Psoas muscle (tissue), 8 donors: ENCODE data around the gene DNAH3. TPM values are rescaled to one million over a fixed set of nuclear protein-coding genes. Genes with fewer than 3 reads are reported as not detected.

Source experiments
- ATAC-seq, 4 donors: fragments of 200-7000 bp; cut with Tn5 transposase; one replicate each; pipeline ENCODE4 v1.9.1; 2020; ENCODE audit warnings: moderate library complexity in 3 of 4, mild to moderate bottlenecking in 2 of 4
- DNase-seq, 2 donors: peaks; one replicate each; pipeline ENCODE4 v3.0.0-alpha.2; 2020
- H3K27ac ChIP-seq: fragments of 200-600 bp; one replicate; pipeline ENCODE4 v1.8.0; 2022
- H3K27me3 ChIP-seq, 3 donors: fragments of 200-600 bp in 1 of 3; one replicate each; pipeline versions ENCODE4 v1.6.1 to v1.8.0; 2013 to 2022; ENCODE audit warnings: low read length in 2 of 3, mild to moderate bottlenecking in 2 of 3, moderate library complexity in 1 of 3; ENCODE audit not compliant: insufficient read depth in 3 of 3
- H3K36me3 ChIP-seq, 2 donors: fragments of 200-600 bp in 1 of 2; one replicate each; pipeline versions ENCODE4 v1.6.1 to v1.8.0; 2013 to 2022; ENCODE audit warnings: low read depth in 1 of 2, mild to moderate bottlenecking in 1 of 2, moderate library complexity in 1 of 2; ENCODE audit not compliant: insufficient read depth in 1 of 2
- H3K4me1 ChIP-seq: fragments of 200-600 bp; one replicate; pipeline ENCODE4 v1.8.0; 2022
- H3K4me3 ChIP-seq: fragments of 200-600 bp; one replicate; pipeline ENCODE4 v1.8.0; 2022; ENCODE audit warnings: mild to moderate bottlenecking
- H3K9me3 ChIP-seq: fragments of 200-600 bp; one replicate; pipeline ENCODE4 v1.8.0; 2022
- CTCF ChIP-seq: fragments of 200-600 bp; IDR thresholded peaks from one replicate; pipeline ENCODE4 v1.8.0; 2022; ENCODE audit warnings: antibody characterized with exemption
- WGBS, 3 donors: extraction: QIAGEN DNeasy Blood & Tissue Kit; methylation state at CpG; one replicate each; pipeline versions ENCODE4 v1.1.6 to v1.1.7; 2013; 5-methylcytosine and 5-hydroxymethylcytosine counted together
- intact Hi-C, 2 donors: fragments of 100-400 bp; cut with DNase I; formaldehyde crosslinking; loops; one replicate each; pipeline versions ENCODE4 v1.11.0 to v1.14.2; 2022
- polyA plus RNA-seq, 3 donors: library from polyadenylated mRNA; stranded (reverse); fragments of 200-250 nt; gene quantifications; one replicate each; pipeline ENCODE4 v1.2.3, GENCODE V29; 2013
- total RNA-seq, 4 donors: library from RNA; stranded (reverse); fragmentation: NEBNext Ultra II Directional in 2 of 4; extraction: Animal tissue kit (Norgen Biotek cat#: 25700) in 2 of 4; gene quantifications; one replicate each; pipeline versions ENCODE4 v1.2.1 to v1.2.4, GENCODE V29; 2021 to 2023
- donor health status: healthy with polysubstance abuse.
- donor health status: DM: no; HTN: no; CAD: no; lungs with moderate emphysema.
- donor health status: Bipolar disorder and iron deficiency.
- donor health status: healthy.
- donor health status: DM: yes; HTN: yes; CAD: no.
- donor health status: DM: no; HTN: no; CAD: no.
- donor health status: DM: no; HTN: no; CAD: no.
- donor health status: DM: yes; HTN: yes; CAD: no.

Gene DNAH3
- total and polyA plus RNA-seq, 7 donors = 0.01 to 2.1 (median 0.17) TPM; not detected in 1

DNA sequence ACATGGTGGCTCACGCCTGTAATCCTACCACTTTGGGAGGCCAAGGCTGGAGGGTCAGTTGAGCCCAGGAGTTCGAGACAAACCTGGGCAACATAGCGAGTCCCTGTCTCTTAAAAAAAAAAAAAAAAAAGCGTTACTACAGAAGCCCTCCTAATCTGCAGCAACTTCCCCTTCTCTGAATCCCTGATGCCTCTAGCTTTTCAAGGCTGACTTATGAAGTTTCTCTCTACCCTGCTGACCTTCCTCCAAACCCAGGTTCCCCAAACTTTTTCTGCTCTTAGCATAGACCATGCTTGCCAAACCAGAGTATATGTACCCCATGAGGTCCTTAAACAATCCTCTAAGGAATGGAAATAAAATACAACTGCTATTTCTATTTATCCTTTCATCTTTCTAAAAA, 233.7 kb downstream of the DNAH3 start:
- ATAC-seq (no peak), DNase-seq (no peak)
- WGBS, 3 donors = 88 to 95% (median 94%) methylated on average over 4 of the region's 4 CpGs
- no peaks in the 10 kb centered on the region for H3K9me3 ChIP-seq
- peaks cover 0 to 12% of the 10 kb centered on the region in 2 donors for H3K36me3 ChIP-seq
- no peak for TF ChIP-seq CTCF
- no peak overlapping the region for H3K27ac ChIP-seq
- intact Hi-C loops = no loop called here
- no peak overlapping the region for H3K4me3 ChIP-seq
- H3K4me1 ChIP-seq = peaks cover 14% of the 10 kb centered on the region
- no peaks in the 10 kb centered on the region for H3K27me3 ChIP-seq

DNA sequence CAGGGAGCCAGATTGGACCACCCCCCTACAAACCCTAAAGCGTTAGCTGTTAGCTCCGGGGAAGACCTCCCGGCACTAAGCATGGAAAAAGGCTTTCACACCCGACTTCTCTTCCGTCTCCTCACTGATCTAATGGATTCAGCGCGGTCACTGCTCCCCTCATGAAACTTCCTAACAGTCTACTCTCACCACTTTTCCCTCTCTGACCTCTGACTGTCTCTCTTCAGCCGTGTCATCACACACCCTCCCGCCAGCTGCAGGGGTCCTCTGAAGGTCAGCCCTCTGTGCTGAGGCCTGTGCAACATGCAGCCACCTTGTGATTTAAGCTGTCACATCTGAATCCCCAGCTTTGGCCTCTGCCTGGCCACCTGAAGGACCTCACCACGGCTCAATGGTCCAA, 234.4 kb downstream of the DNAH3 start:
- H3K4me3 ChIP-seq = no peak overlapping the region
- WGBS, 3 donors = 84 to 87% (median 87%) methylated on average over 10 of the region's 10 CpGs
- no peak for ATAC-seq
- no peak overlapping the region for H3K27ac ChIP-seq
- H3K9me3 ChIP-seq = no peaks in the 10 kb centered on the region
- H3K27me3 ChIP-seq = no peaks in the 10 kb centered on the region
- TF ChIP-seq CTCF = no peak
- peaks cover 14% of the 10 kb centered on the region for H3K4me1 ChIP-seq
- H3K36me3 ChIP-seq = peaks cover 0 to 10% of the 10 kb centered on the region in 2 donors
- intact Hi-C loops = no loop called here
- no peak for DNase-seq

DNA sequence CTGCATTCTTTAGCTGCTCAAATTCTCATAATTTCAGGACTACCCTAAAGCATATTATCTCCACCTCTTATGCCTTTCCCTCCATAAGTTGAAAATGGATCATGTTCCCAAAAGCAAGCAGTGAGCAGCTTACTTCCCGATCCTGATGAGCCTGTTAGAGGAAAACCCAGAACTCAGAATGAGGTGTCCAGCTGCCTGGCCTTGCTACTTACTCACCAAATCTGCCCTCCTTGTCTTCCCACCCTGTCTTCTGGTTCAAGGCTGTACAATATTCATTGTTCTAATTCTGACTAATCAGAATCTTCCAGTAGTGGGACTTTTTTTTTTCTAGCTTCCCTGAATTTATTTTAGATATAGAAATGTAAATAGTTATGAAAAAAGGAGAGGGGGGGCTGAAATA, 239.3 kb downstream of the DNAH3 start:
- Histone ChIP-seq H3K4me1 (peaks cover 22% of the 10 kb centered on the region), H3K36me3 (peaks cover 0 to 3% of the 10 kb centered on the region in 2 donors), H3K27me3 (no peaks in the 10 kb centered on the region), H3K27ac (peak overlapping the region; percentile 60), H3K9me3 (no peaks in the 10 kb centered on the region), H3K4me3 (no peak overlapping the region)
- DNase-seq = no peak
- intact Hi-C loops = no loop called here
- 41 to 52% (median 41%) methylated on average over 1 of the region's 1 CpG for WGBS, 3 donors
- no peak for ATAC-seq
- no peak for TF ChIP-seq CTCF

- intact Hi-C loops = no loop called here
- 54 to 56% (median 56%) methylated on average over 2 of the region's 2 CpGs for WGBS, 3 donors
- peak in 3 of 4 donors; percentile 53 to 69 (median 58) for ATAC-seq
- Histone ChIP-seq H3K27me3 (no peaks in the 10 kb centered on the region), H3K27ac (peak overlapping the region; percentile 60), H3K36me3 (no peaks in the 10 kb centered on the region), H3K9me3 (no peaks in the 10 kb centered on the region), H3K4me1 (peaks cover 27% of the 10 kb centered on the region), H3K4me3 (no peak overlapping the region)
- no peak for TF ChIP-seq CTCF
- no peak for DNase-seq
Measured at GRCh38 chr16:20910781-20911321, 239.8 kb downstream of the DNAH3 start.
